ENCODE data around the gene ACTG2.
"Not testable (repeated sequence)": the region's sequence is repeated elsewhere in the genome, so short reads cannot be mapped to it uniquely, and the experiment has no call there.

The ACTG2 gene

GRCh38 chr2:73892631-73893329 is at the start of gene ACTG2:
Gene ACTG2, plus strand, starts transcription at chr2:73893008. Its CDS starts 8,304 bp downstream, at chr2:73901312.
- Mint-ChIP-seq H3K4me1 (ENCODE audit: low read depth) (peaks cover 37% of the 10 kb centered on the region), H3K9me3 (no peaks in the 10 kb centered on the region), H3K36me3 (ENCODE audit: low read depth) (no peaks in the 10 kb centered on the region), H3K27me3 (ENCODE audit: low read depth) (no peaks in the 10 kb centered on the region), H3K27ac (no peak within 1 kb of the TSS), H3K4me3 (no peak within 1 kb of the TSS)
- no peak for DNase-seq (ENCODE audit: low spot score)

- Mint-ChIP-seq H3K4me1 (ENCODE audit: low read depth) (peaks cover 10% of the 10 kb centered on the region), H3K27ac (no peak overlapping the region), H3K4me3 (no peak overlapping the region), H3K9me3 (no peaks in the 10 kb centered on the region), H3K36me3 (ENCODE audit: low read depth) (peaks cover 38% of the 10 kb centered on the region), H3K27me3 (ENCODE audit: low read depth) (no peaks in the 10 kb centered on the region)
- DNase-seq (ENCODE audit: low spot score), result no peak
These were observed 48.7 kb upstream of the ACTG2 start for GRCh38 chr2:73844087-73844486.

- DNase-seq (ENCODE audit: low spot score), result no peak
These were observed 42.8 kb upstream of the ACTG2 start for GRCh38 chr2:73850009-73850408.

GRCh38 chr2:73851274-73851673 is 41.5 kb upstream of the ACTG2 start:
- Mint-ChIP-seq H3K4me1 (ENCODE audit: low read depth) (peaks cover 5% of the 10 kb centered on the region), H3K36me3 (ENCODE audit: low read depth) (peaks cover 48% of the 10 kb centered on the region), H3K27me3 (ENCODE audit: low read depth) (no peaks in the 10 kb centered on the region), H3K27ac (no peak overlapping the region), H3K4me3 (no peak overlapping the region), H3K9me3 (no peaks in the 10 kb centered on the region)
- DNase-seq (ENCODE audit: low spot score), result no peak

More at GRCh38 chr2:73850009-73850408, 42.8 kb upstream of the ACTG2 start:
- Mint-ChIP-seq H3K4me1 (ENCODE audit: low read depth) (peaks cover 5% of the 10 kb centered on the region), H3K27me3 (ENCODE audit: low read depth) (no peaks in the 10 kb centered on the region), H3K9me3 (no peaks in the 10 kb centered on the region), H3K36me3 (ENCODE audit: low read depth) (peaks cover 46% of the 10 kb centered on the region), H3K4me3 (no peak overlapping the region), H3K27ac (no peak overlapping the region)

- no peaks in the 10 kb centered on the region for H3K9me3 Mint-ChIP-seq
- H3K27me3 Mint-ChIP-seq (ENCODE audit: low read depth), result no peaks in the 10 kb centered on the region
- DNase-seq (ENCODE audit: low spot score), result no peak
- H3K36me3 Mint-ChIP-seq (ENCODE audit: low read depth), result peaks cover 49% of the 10 kb centered on the region
- peaks cover 5% of the 10 kb centered on the region for H3K4me1 Mint-ChIP-seq (ENCODE audit: low read depth)
- H3K27ac Mint-ChIP-seq, result no peak overlapping the region
- no peak overlapping the region for H3K4me3 Mint-ChIP-seq
These were observed 40.8 kb upstream of the ACTG2 start for GRCh38 chr2:73852020-73852419.

- Mint-ChIP-seq H3K4me3 (no peak overlapping the region), H3K27ac (no peak overlapping the region), H3K36me3 (ENCODE audit: low read depth) (peaks cover 54% of the 10 kb centered on the region), H3K4me1 (ENCODE audit: low read depth) (peaks cover 11% of the 10 kb centered on the region), H3K9me3 (no peaks in the 10 kb centered on the region), H3K27me3 (ENCODE audit: low read depth) (no peaks in the 10 kb centered on the region)
- DNase-seq (ENCODE audit: low spot score), result no peak
These were observed 37.3 kb upstream of the ACTG2 start for GRCh38 chr2:73855526-73855925.

GRCh38 chr2:73856214-73856613 is 36.6 kb upstream of the ACTG2 start:
- H3K9me3 Mint-ChIP-seq, result no peaks in the 10 kb centered on the region
- H3K27ac Mint-ChIP-seq, result no peak overlapping the region
- H3K4me3 Mint-ChIP-seq, result no peak overlapping the region
- H3K36me3 Mint-ChIP-seq (ENCODE audit: low read depth), result peaks cover 55% of the 10 kb centered on the region
- DNase-seq (ENCODE audit: low spot score), result no peak
- H3K27me3 Mint-ChIP-seq (ENCODE audit: low read depth), result no peaks in the 10 kb centered on the region
- peaks cover 8% of the 10 kb centered on the region for H3K4me1 Mint-ChIP-seq (ENCODE audit: low read depth)

GRCh38 chr2:73859721-73860586 is 32.9 kb upstream of the ACTG2 start:
- H3K27me3 Mint-ChIP-seq (ENCODE audit: low read depth), result no peaks in the 10 kb centered on the region
- H3K9me3 Mint-ChIP-seq, result no peaks in the 10 kb centered on the region
- no peak overlapping the region for H3K27ac Mint-ChIP-seq
- H3K36me3 Mint-ChIP-seq (ENCODE audit: low read depth), result peaks cover 70% of the 10 kb centered on the region
- H3K4me3 Mint-ChIP-seq, result no peak overlapping the region
- peak; percentile 60 for DNase-seq (ENCODE audit: low spot score)
- H3K4me1 Mint-ChIP-seq (ENCODE audit: low read depth), result peaks cover 6% of the 10 kb centered on the region

- DNase-seq (ENCODE audit: low spot score), result no peak
- no peak overlapping the region for H3K4me3 Mint-ChIP-seq
- H3K9me3 Mint-ChIP-seq, result no peaks in the 10 kb centered on the region
- H3K27ac Mint-ChIP-seq, result no peak overlapping the region
- H3K27me3 Mint-ChIP-seq (ENCODE audit: low read depth), result no peaks in the 10 kb centered on the region
- H3K4me1 Mint-ChIP-seq (ENCODE audit: low read depth), result peaks cover 6% of the 10 kb centered on the region
- H3K36me3 Mint-ChIP-seq (ENCODE audit: low read depth), result peaks cover 55% of the 10 kb centered on the region
These were observed 29.8 kb upstream of the ACTG2 start for GRCh38 chr2:73862987-73863386.

GRCh38 chr2:73868204-73868978 is 24.4 kb upstream of the ACTG2 start:
- no peak overlapping the region for H3K27ac Mint-ChIP-seq
- no peaks in the 10 kb centered on the region for H3K9me3 Mint-ChIP-seq
- no peaks in the 10 kb centered on the region for H3K4me1 Mint-ChIP-seq (ENCODE audit: low read depth)
- H3K27me3 Mint-ChIP-seq (ENCODE audit: low read depth), result no peaks in the 10 kb centered on the region
- no peak overlapping the region for H3K4me3 Mint-ChIP-seq
- H3K36me3 Mint-ChIP-seq (ENCODE audit: low read depth), result peaks cover 30% of the 10 kb centered on the region
- no peak for DNase-seq (ENCODE audit: low spot score)

- Mint-ChIP-seq H3K27ac (no peak overlapping the region), H3K27me3 (ENCODE audit: low read depth) (no peaks in the 10 kb centered on the region), H3K36me3 (ENCODE audit: low read depth) (peaks cover 17% of the 10 kb centered on the region), H3K9me3 (no peaks in the 10 kb centered on the region), H3K4me3 (no peak overlapping the region), H3K4me1 (ENCODE audit: low read depth) (no peaks in the 10 kb centered on the region)
- no peak for DNase-seq (ENCODE audit: low spot score)
These were observed 22.7 kb upstream of the ACTG2 start for GRCh38 chr2:73870084-73870483.

- Mint-ChIP-seq H3K9me3 (no peaks in the 10 kb centered on the region), H3K4me3 (no peak overlapping the region), H3K27me3 (ENCODE audit: low read depth) (peaks cover 2% of the 10 kb centered on the region), H3K36me3 (ENCODE audit: low read depth) (peaks cover 3% of the 10 kb centered on the region), H3K4me1 (ENCODE audit: low read depth) (peaks cover 13% of the 10 kb centered on the region), H3K27ac (no peak overlapping the region)
- no peak for DNase-seq (ENCODE audit: low spot score)
These were observed 15.6 kb upstream of the ACTG2 start for GRCh38 chr2:73877071-73877802.

- H3K27me3 Mint-ChIP-seq (ENCODE audit: low read depth); H3K27ac Mint-ChIP-seq; H3K4me3 Mint-ChIP-seq; H3K36me3 Mint-ChIP-seq (ENCODE audit: low read depth); H3K9me3 Mint-ChIP-seq; DNase-seq (ENCODE audit: low spot score): not testable (repeated sequence)
- peaks cover 13% of the 10 kb centered on the region for H3K4me1 Mint-ChIP-seq (ENCODE audit: low read depth)
These were observed 14.8 kb upstream of the ACTG2 start for GRCh38 chr2:73877984-73878383.

Measured in T-helper 2 cell treated with Interferon-gamma antibody and Interleukin-4, amounts not matched to agents 5 μg/mL and 100 μg/mL, for 36 hours (primary cell).